H1 (cell line): Measurements from ENCODE around the gene ZNF770. TPM values are rescaled to one million over a fixed set of nuclear protein-coding genes. Genes with fewer than 3 reads are reported as not detected.
"Not testable (repeated sequence)": the region's sequence is repeated elsewhere in the genome, so short reads cannot be mapped to it uniquely, and the experiment has no call there.

Experiments
- CTCF ChIA-PET: fragments of 300-600 bp; sonication (Branson Sonifier 250); formaldehyde crosslinking; loops from one replicate; lab custom pipeline; 2021; ENCODE audit not compliant: partially characterized antibody; lab: Charles Lee
- POLR2A ChIA-PET: fragments of 300-600 bp; sonication (Branson Sonifier 250); formaldehyde crosslinking; loops from one replicate; lab custom pipeline; 2021; ENCODE audit warnings: inconsistent platforms; ENCODE audit not compliant: partially characterized antibody; lab: Charles Lee
- DNase-seq, 2 experiments: peaks; one replicate each; pipeline versions ENCODE4 v3.0.0 to v3.0.0-alpha.2; 2010 to 2022; ENCODE audit warnings: low spot score in 2 of 2, low read depth in 1 of 2, mixed read lengths in 1 of 2
- FAIRE-seq: peaks from 2 replicates; lab custom pipeline; 2011; peaks lifted over from hg19 to GRCh38; lab: Jason Lieb, UNC
- H2AFZ ChIP-seq: 2 replicates; pipeline ENCODE4 v1.8.1; 2012; ENCODE audit warnings: low read length, inconsistent platforms
- H2AK5ac ChIP-seq: 2 replicates; pipeline ENCODE4 v1.6.1; 2013; ENCODE audit warnings: low read depth, low read length
- H2BK120ac ChIP-seq: replicated peaks from 2 replicates; pipeline ENCODE3; 2013; ENCODE audit warnings: low read depth, low read length, inconsistent platforms
- H2BK12ac ChIP-seq: 2 replicates; pipeline ENCODE4 v1.6.1; 2013; ENCODE audit warnings: low read depth, low read length
- H2BK15ac ChIP-seq: 2 replicates; pipeline ENCODE4 v1.6.1; 2013; ENCODE audit warnings: low read length
- H2BK20ac ChIP-seq: 2 replicates; pipeline ENCODE4 v1.6.1; 2013; ENCODE audit warnings: low read length
- H2BK5ac ChIP-seq: 2 replicates; pipeline ENCODE4 v1.6.1; 2013; ENCODE audit warnings: low read depth, low read length
- H3K14ac ChIP-seq: 2 replicates; pipeline ENCODE4 v1.6.1; 2013; ENCODE audit warnings: inconsistent platforms; ENCODE audit not compliant: insufficient read length
- H3K18ac ChIP-seq: 2 replicates; pipeline ENCODE4 v1.6.1; 2013; ENCODE audit warnings: low read length; ENCODE audit errors: extremely low read depth
- H3K23ac ChIP-seq: 2 replicates; pipeline ENCODE4 v1.6.1; 2013; ENCODE audit warnings: inconsistent platforms; ENCODE audit not compliant: insufficient read length
- H3K23me2 ChIP-seq: 2 replicates; pipeline ENCODE4 v1.6.1; 2013; ENCODE audit warnings: low read depth, low read length
- H3K27ac ChIP-seq: 2 replicates; pipeline ENCODE4 v1.6.1; 2011; ENCODE audit warnings: low read depth, low read length, inconsistent platforms
- H3K27me3 ChIP-seq, 4 experiments: replicated peaks in 1 of 4; 1 replicate in 1 of 4; 2 replicates in 3 of 4; pipeline versions ENCODE4 v1.6.1 to v1.8.1; 2011 to 2013; ENCODE audit warnings: low read length in 3 of 4, mild to moderate bottlenecking in 3 of 4, inconsistent platforms in 2 of 4, mixed read lengths in 2 of 4, moderate library complexity in 1 of 4; ENCODE audit not compliant: control insufficient read depth in 3 of 4, insufficient read depth in 3 of 4; ENCODE audit errors: extremely low read depth in 1 of 4
- H3K36me3 ChIP-seq, 4 experiments: 2 replicates each; pipeline versions ENCODE4 v1.6.1 to v1.8.1; 2011 to 2013; ENCODE audit warnings: mild to moderate bottlenecking in 4 of 4, low read length in 3 of 4, moderate library complexity in 2 of 4, control low read depth in 1 of 4, inconsistent platforms in 1 of 4; ENCODE audit not compliant: insufficient read depth in 4 of 4, control insufficient read depth in 2 of 4
- H3K4ac ChIP-seq: replicated peaks from 2 replicates; pipeline ENCODE3; 2013; ENCODE audit warnings: low read length, low read depth, mixed read lengths, inconsistent platforms; ENCODE audit not compliant: insufficient read length
- H3K4me1 ChIP-seq, 4 experiments: replicated peaks in 1 of 4; 1 replicate in 1 of 4; 2 replicates in 3 of 4; pipeline versions ENCODE4 v1.6.1 to v1.8.1; 2011 to 2013; ENCODE audit warnings: low read length in 3 of 4, inconsistent platforms in 2 of 4, mixed read lengths in 1 of 4; ENCODE audit not compliant: insufficient read depth in 4 of 4, control insufficient read depth in 3 of 4
- H3K4me2 ChIP-seq, 2 experiments: 2 replicates each; pipeline versions ENCODE4 v1.6.1 to v1.8.1; 2011 to 2013; ENCODE audit warnings: low read depth in 2 of 2, low read length in 2 of 2, control low read depth in 1 of 2, inconsistent platforms in 1 of 2, mild to moderate bottlenecking in 1 of 2; ENCODE audit not compliant: insufficient read depth in 1 of 2
- H3K4me3 ChIP-seq, 4 experiments: fragments of 200-600, 300-600 bp in 1 of 4; sonication (generic), shearing (Covaris generic), sonication (Bioruptor Twin) in 1 of 4; 2 replicates each; pipeline versions ENCODE4 v1.5.1 to v1.8.1; 2011 to 2016; ENCODE audit warnings: low read length in 4 of 4, low read depth in 3 of 4, control low read depth in 2 of 4, inconsistent platforms in 2 of 4, mild to moderate bottlenecking in 2 of 4, mixed read lengths in 1 of 4, moderate library complexity in 1 of 4; ENCODE audit not compliant: insufficient read depth in 2 of 4; ENCODE audit errors: extremely low read depth in 1 of 4
- H3K56ac ChIP-seq: replicated peaks from 2 replicates; pipeline ENCODE3; 2013; ENCODE audit warnings: low read depth, mild to moderate bottlenecking, mixed read lengths, low read length, inconsistent platforms; ENCODE audit not compliant: insufficient read length
- H3K79me1 ChIP-seq: 2 replicates; pipeline ENCODE4 v1.6.1; 2013; ENCODE audit warnings: low read depth, low read length, control low read depth
- H3K79me2 ChIP-seq, 2 experiments: 2 replicates each; pipeline versions ENCODE4 v1.6.1 to v1.8.1; 2012 to 2013; ENCODE audit warnings: low read length in 2 of 2, mild to moderate bottlenecking in 2 of 2, inconsistent platforms in 1 of 2; ENCODE audit not compliant: insufficient read depth in 2 of 2, control insufficient read depth in 1 of 2
- H3K9ac ChIP-seq, 4 experiments: replicated peaks in 1 of 4; 1 replicate in 1 of 4; 2 replicates in 3 of 4; pipeline versions ENCODE4 v1.6.1 to v1.8.1; 2011 to 2013; ENCODE audit warnings: low read depth in 3 of 4, low read length in 3 of 4, control low read depth in 2 of 4, mild to moderate bottlenecking in 2 of 4, moderate library complexity in 2 of 4, inconsistent platforms in 1 of 4; ENCODE audit errors: extremely low read depth in 1 of 4
- H3K9me3 ChIP-seq, 2 experiments: 2 replicates each; pipeline versions ENCODE4 v1.6.1 to v1.8.1; 2012 to 2013; ENCODE audit warnings: mild to moderate bottlenecking in 2 of 2, moderate library complexity in 2 of 2, control low read depth in 1 of 2, inconsistent platforms in 1 of 2, low read depth in 1 of 2, low read length in 1 of 2, mixed read lengths in 1 of 2; ENCODE audit not compliant: insufficient read depth in 2 of 2
- H4K20me1 ChIP-seq, 2 experiments: replicated peaks in 1 of 2; 2 replicates each; pipeline versions ENCODE3 to v1.8.1; 2011 to 2013; ENCODE audit warnings: inconsistent platforms in 2 of 2, low read length in 2 of 2, mild to moderate bottlenecking in 1 of 2; ENCODE audit not compliant: insufficient read depth in 2 of 2, control insufficient read depth in 1 of 2
- H4K5ac ChIP-seq: 2 replicates; pipeline ENCODE4 v1.6.1; 2013; ENCODE audit warnings: low read length, low read depth, mixed read lengths, inconsistent platforms; ENCODE audit not compliant: insufficient read length
- H4K8ac ChIP-seq: 2 replicates; pipeline ENCODE4 v1.8.0; 2013; ENCODE audit warnings: mild to moderate bottlenecking, moderate library complexity, low read length, inconsistent platforms; ENCODE audit not compliant: insufficient read depth; ENCODE audit errors: extremely low read depth
- H4K91ac ChIP-seq: replicated peaks from 2 replicates; pipeline ENCODE3; 2013; ENCODE audit warnings: low read length, mixed read lengths, inconsistent platforms; ENCODE audit not compliant: insufficient read length
- BACH1 ChIP-seq: IDR thresholded peaks from 2 replicates; pipeline ENCODE4 v1.6.1; 2012; ENCODE audit warnings: low read length, improper control_type of control experiment
- CEBPB ChIP-seq: IDR thresholded peaks from 2 replicates; pipeline ENCODE4 v1.6.1; 2012; ENCODE audit warnings: low read depth, low read length
- KDM4A ChIP-seq: IDR thresholded peaks from one replicate; pipeline ENCODE4 v1.7.1; 2012; ENCODE audit warnings: low read depth, mild to moderate bottlenecking, moderate library complexity, low read length, inconsistent platforms; ENCODE audit not compliant: severe bottlenecking
- RBBP5 ChIP-seq: IDR thresholded peaks from 2 replicates; pipeline ENCODE4 v1.7.1; 2012; ENCODE audit warnings: low read depth, mild to moderate bottlenecking, inconsistent platforms, low read length, moderate library complexity, borderline replicate concordance
- WGBS, 2 experiments: shearing (Covaris generic) in 1 of 2; methylation state at CpG; one replicate each; pipeline versions ENCODE4 v1.1.6 to v1.1.7; 2013 to 2015; ENCODE audit warnings: low lambda C conversion rate in 2 of 2, mixed read lengths in 2 of 2, inconsistent platforms in 1 of 2, low coverage in 1 of 2, missing lambda C conversion rate in 1 of 2; ENCODE audit not compliant: insufficient replicate concordance in 2 of 2, insufficient coverage in 1 of 2, insufficient read length in 1 of 2; ENCODE audit errors: extremely low coverage in 1 of 2, missing lambda C conversion rate in 1 of 2; 5-methylcytosine and 5-hydroxymethylcytosine counted together
- polyA plus RNA-seq, 7 experiments: library from polyadenylated mRNA; depleted of rRNA in 3 of 7; stranded (reverse) in 5 of 7; unstranded in 2 of 7; fragments of >200 nt in 5 of 7; fragments of 200-250 nt in 2 of 7; gene quantifications; 1 replicate in 5 of 7; 2 replicates in 1 of 7; 4 replicates in 1 of 7; pipeline versions ENCODE4 v1.2.1 to v1.2.3, GENCODE V29; 2011 to 2013; ENCODE audit warnings: missing spikeins in 2 of 7, mixed read lengths in 2 of 7
- total RNA-seq: library from RNA; stranded (reverse); fragmentation: NEBNext Ultra II Directional; extraction: Animal tissue kit (Norgen Biotek cat#: 25700); gene quantifications from 2 replicates; pipeline ENCODE4 v1.2.1, GENCODE V29; 2021

The ZNF770 gene
- total and polyA plus RNA-seq, 2 of the 8 experiments (the other 6 are each of a cell fraction or from before 2014, with no cell fraction given), result 24.8 to 143 TPM

DNA sequence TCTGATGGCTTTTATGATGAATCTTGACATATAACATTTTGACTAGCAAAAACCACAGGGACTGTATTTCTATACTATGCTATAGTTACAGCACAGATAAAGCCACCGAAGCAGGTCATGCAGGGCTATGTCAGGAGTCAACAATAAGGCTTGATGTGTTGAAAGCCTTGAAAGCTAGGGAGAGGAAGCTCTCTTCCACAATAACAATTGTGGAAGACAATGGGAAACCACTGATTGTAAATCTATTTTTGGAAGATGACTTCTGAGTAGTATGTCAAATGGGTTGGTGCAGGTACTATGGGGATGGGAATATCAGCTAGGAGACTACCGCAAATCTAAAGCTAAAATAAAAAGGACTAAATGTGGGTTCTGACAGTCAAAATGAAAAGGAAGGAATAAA lies 14.6 kb downstream of the ZNF770 start (continued):
- TF ChIP-seq KDM4A, result no peak
- no peak for TF ChIP-seq RBBP5
- no peak for TF ChIP-seq BACH1
- TF ChIP-seq CEBPB, result no peak

DNA sequence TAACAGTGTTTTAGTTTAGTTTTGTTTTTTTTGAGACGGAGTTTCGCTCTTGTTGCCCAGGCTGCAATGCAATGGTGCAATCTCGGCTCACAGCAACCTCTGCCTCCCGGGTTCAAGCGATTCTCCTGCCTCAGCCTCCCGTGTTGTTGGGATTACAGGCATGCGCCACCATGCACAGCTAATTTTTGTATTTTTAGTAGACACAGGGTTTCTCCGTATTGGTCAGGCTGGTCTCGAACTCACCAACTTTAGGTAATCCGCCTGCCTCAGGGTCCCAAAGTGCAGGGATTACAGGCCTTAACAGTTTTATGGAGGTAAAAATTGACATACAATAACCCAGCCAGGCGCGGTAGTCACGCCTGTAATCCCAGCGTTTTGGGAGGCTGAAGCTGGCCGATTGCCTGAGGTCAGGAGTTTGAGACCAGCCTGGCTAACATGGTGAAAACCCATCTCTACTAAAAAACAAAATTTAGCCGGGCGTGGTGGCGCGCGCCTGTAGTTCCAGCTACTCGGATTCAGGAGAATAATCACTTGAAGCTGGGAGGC lies 17.9 kb downstream of the ZNF770 start:
- not testable (repeated sequence) for H3K23ac ChIP-seq, H3K4ac ChIP-seq, H2BK15ac ChIP-seq, H3K27ac ChIP-seq, H3K27me3 ChIP-seq, H4K91ac ChIP-seq, H3K14ac ChIP-seq, H3K18ac ChIP-seq, H4K20me1 ChIP-seq, H3K79me1 ChIP-seq, H2BK5ac ChIP-seq, H3K23me2 ChIP-seq, DNase-seq, H2BK20ac ChIP-seq, H3K9me3 ChIP-seq, H3K56ac ChIP-seq, H2BK12ac ChIP-seq, H2BK120ac ChIP-seq, H4K5ac ChIP-seq, H3K9ac ChIP-seq, FAIRE-seq, H4K8ac ChIP-seq, H2AK5ac ChIP-seq, H3K36me3 ChIP-seq, H3K4me1 ChIP-seq
- WGBS, 2 experiments, result 85% methylated on average over 21 of the region's 21 CpGs; no CpG with 5 or more reads in 1 of the 2 experiments
- ChIA-PET POLR2A (interaction anchor here (0.6 to 2.3 kb wide), 11 partner anchors 10 to 288 kb away, joined by 3 to 26 read pairs (median 4); partner anchors contain the start of gene ZNF770), CTCF (interaction anchor here (0.6 to 3.2 kb wide), 13 partner anchors 9 to 474 kb away, joined by 3 to 19 read pairs (median 4); partner anchors contain the start of gene ZNF770)
- Histone ChIP-seq H3K79me2 (peaks cover 15 to 38% of the 10 kb centered on the region in 2 experiments), H3K4me3 (peak overlapping the region in 2 of 4 experiments; percentile 38 to 99; a peak in 6 of 8 replicates), H2AFZ (0 out of 2 replicates have a peak overlapping the region, but pooled peaks have one; percentile 11), H3K4me2 (peak overlapping the region in 1 of 2 experiments; percentile 55)
